HepG2 (cell line): ENCODE data around the gene FAM222A. TPM values are rescaled to one million over a fixed set of nuclear protein-coding genes. Genes with fewer than 3 reads are reported as not detected.

ENCODE experiments used
- ATAC-seq: fragments of 200-7000 bp; cut with Tn5 transposase; 3 replicates; pipeline ENCODE4 v1.9.1; 2020; ENCODE audit warnings: mild to moderate bottlenecking, moderate library complexity
- BruUV-seq: library from RNA; stranded (reverse); fragments of 400-500 nt; replicated peaks from 2 replicates; lab custom pipeline; 2021; lab: Mats Ljungman, UMichigan
- CTCF ChIA-PET: fragments of 300-600 bp; formaldehyde crosslinking; extraction: SDS; loops from one replicate; lab custom pipeline; 2021; ENCODE audit warnings: low total read pairs, inconsistent platforms, low intra/inter-chr PET ratio; lab: Yijun Ruan, JAX
- POLR2A ChIA-PET: fragments of 350-600 bp; sonication (Branson Sonifier 250); formaldehyde crosslinking; loops from one replicate; lab custom pipeline; 2020; ENCODE audit warnings: antibody characterized with exemption, inconsistent platforms; lab: Yijun Ruan, JAX
- DNase-seq: peaks from one replicate; pipeline ENCODE4 v3.0.0-alpha.2; 2015; ENCODE audit warnings: low spot score
- FAIRE-seq: peaks from 3 replicates; lab custom pipeline; 2011; peaks lifted over from hg19 to GRCh38; lab: Jason Lieb, UNC
- H2AFZ ChIP-seq: one replicate; pipeline ENCODE4 v1.6.1; 2011; ENCODE audit warnings: low read length, inconsistent platforms
- H3K27ac ChIP-seq: fragments of 300-600 bp; 3 replicates; pipeline ENCODE4 v1.8.0; 2011; ENCODE audit warnings: mixed run types, mild to moderate bottlenecking, mixed read lengths, low read length, inconsistent platforms; ENCODE audit not compliant: insufficient read depth; ENCODE audit errors: extremely low read length
- H3K27me3 ChIP-seq, 2 experiments: fragments of 200-600 bp in 1 of 2; 2 replicates in 1 of 2; 3 replicates in 1 of 2; pipeline versions ENCODE4 v1.6.0 to v1.8.0; 2011; ENCODE audit warnings: low read length in 2 of 2, mild to moderate bottlenecking in 2 of 2, moderate library complexity in 2 of 2, inconsistent platforms in 1 of 2; ENCODE audit not compliant: insufficient read depth in 2 of 2, control insufficient read depth in 1 of 2
- H3K36me3 ChIP-seq, 2 experiments: fragments of 200-600 bp in 1 of 2; replicated peaks in 1 of 2; 2 replicates in 1 of 2; 3 replicates in 1 of 2; pipeline versions ENCODE4 v1.5.1 to v1.8.0; 2011; ENCODE audit warnings: low read length in 2 of 2, inconsistent platforms in 1 of 2; ENCODE audit not compliant: insufficient read depth in 2 of 2, control insufficient read depth in 1 of 2
- H3K4me1 ChIP-seq: 2 replicates; pipeline ENCODE4 v1.5.1; 2012; ENCODE audit warnings: low read length, inconsistent platforms; ENCODE audit not compliant: insufficient read depth
- H3K4me2 ChIP-seq: 2 replicates; pipeline ENCODE4 v1.6.0; 2011; ENCODE audit warnings: low read depth, low read length, inconsistent platforms
- H3K4me3 ChIP-seq, 3 experiments: fragments of 200-600 bp in 1 of 3; sonication (generic), shearing (Covaris generic) in 1 of 3; replicated peaks in 1 of 3; 2 replicates each; pipeline ENCODE4 v1.5.1; 2011 to 2016; ENCODE audit warnings: low read length in 3 of 3, inconsistent platforms in 2 of 3, low read depth in 2 of 3, mild to moderate bottlenecking in 2 of 3, control low read depth in 1 of 3, mixed read lengths in 1 of 3; ENCODE audit not compliant: insufficient read depth in 1 of 3
- H3K79me2 ChIP-seq: one replicate; pipeline ENCODE4 v1.6.1; 2011; ENCODE audit warnings: low read length, inconsistent platforms; ENCODE audit not compliant: insufficient read depth
- H3K9ac ChIP-seq: 2 replicates; pipeline ENCODE4 v1.6.0; 2011; ENCODE audit warnings: mild to moderate bottlenecking, low read depth, low read length, inconsistent platforms; ENCODE audit not compliant: insufficient read depth
- H3K9me3 ChIP-seq: 2 replicates; pipeline ENCODE4 v1.5.1; 2012; ENCODE audit warnings: mild to moderate bottlenecking, low read length
- H4K20me1 ChIP-seq: 2 replicates; pipeline ENCODE4 v1.6.0; 2011; ENCODE audit warnings: inconsistent platforms, mild to moderate bottlenecking, low read length, moderate library complexity; ENCODE audit not compliant: insufficient read depth
- EP300 ChIP-seq, 3 experiments: sonication (generic) in 1 of 3; formaldehyde crosslinking in 1 of 3; IDR thresholded peaks; 2 replicates each; pipeline versions ENCODE4 v1.5.1 to v1.6.1; 2011 to 2020; ENCODE audit warnings: low read depth in 2 of 3, low read length in 2 of 3, borderline replicate concordance in 1 of 3, improper control_type of control experiment in 1 of 3, mild to moderate bottlenecking in 1 of 3, missing genetic modification reagents in 1 of 3, moderate library complexity in 1 of 3
- HMGA1 ChIP-seq: sonication (generic); formaldehyde crosslinking; conservative IDR thresholded peaks from 2 replicates; pipeline ENCODE4 v1.4.0; 2020; ENCODE audit warnings: missing genetic modification reagents
- SOX6 ChIP-seq, 2 experiments: fragments of 450-650 bp in 1 of 2; sonication (generic) in 1 of 2; formaldehyde crosslinking in 1 of 2; IDR thresholded peaks; 2 replicates each; pipeline versions ENCODE4 v1.4.0 to v1.6.1; 2017 to 2020; ENCODE audit warnings: antibody characterized with exemption in 1 of 2, mild to moderate bottlenecking in 1 of 2, missing genetic modification reagents in 1 of 2
- SP140L ChIP-seq: sonication (generic); formaldehyde crosslinking; IDR thresholded peaks from 2 replicates; pipeline ENCODE4 v1.4.0; 2020; ENCODE audit warnings: missing genetic modification reagents, borderline replicate concordance
- ZBTB4 ChIP-seq: sonication (generic); formaldehyde crosslinking; IDR thresholded peaks from 2 replicates; pipeline ENCODE4 v1.4.0; 2020; ENCODE audit warnings: missing genetic modification reagents, mild to moderate bottlenecking, borderline replicate concordance
- ZFP36L1 ChIP-seq: sonication (generic); formaldehyde crosslinking; IDR thresholded peaks from 2 replicates; pipeline ENCODE4 v1.8.0; 2022; ENCODE audit warnings: mild to moderate bottlenecking, missing genetic modification reagents, moderate library complexity
- ZFP82 ChIP-seq: sonication (generic); formaldehyde crosslinking; IDR thresholded peaks from 2 replicates; pipeline ENCODE4 v1.5.1; 2020; ENCODE audit warnings: mild to moderate bottlenecking, missing genetic modification reagents, borderline replicate concordance
- ZNF124 ChIP-seq: sonication (generic); formaldehyde crosslinking; IDR thresholded peaks from 2 replicates; pipeline ENCODE4 v1.4.0; 2020; ENCODE audit warnings: missing genetic modification reagents
- ZNF331 ChIP-seq: sonication (generic); formaldehyde crosslinking; IDR thresholded peaks from 2 replicates; pipeline ENCODE4 v1.4.0; 2020; ENCODE audit warnings: missing genetic modification reagents
- ZNF652 ChIP-seq: IDR thresholded peaks from 2 replicates; pipeline ENCODE4 v1.6.1; 2016; ENCODE audit warnings: low read depth, borderline replicate concordance
- ZNF703 ChIP-seq: sonication (generic); formaldehyde crosslinking; IDR thresholded peaks from 2 replicates; pipeline ENCODE4 v1.5.1; 2020; ENCODE audit warnings: missing genetic modification reagents, mild to moderate bottlenecking, moderate library complexity, borderline replicate concordance
- WGBS: methylation state at CpG from one replicate; pipeline ENCODE4 v1.1.6; 2017; ENCODE audit warnings: low lambda C conversion rate; 5-methylcytosine and 5-hydroxymethylcytosine counted together
- in situ Hi-C: cut with HindIII; loops from 2 replicates; pipeline ENCODE4 v1.10.0; 2017; ENCODE audit warnings: low pct_unique_long_range_greater_than_20kb; ENCODE audit not compliant: extremely low pct_ligation_motif_present
- intact Hi-C: fragments of 100-400 bp; cut with micrococcal nuclease; formaldehyde crosslinking; loops from one replicate; pipeline ENCODE4 v1.10.0; 2022; ENCODE audit not compliant: unreplicated experiment
- polyA plus RNA-seq, 8 experiments: library from polyadenylated mRNA; depleted of rRNA in 3 of 8; stranded (reverse) in 7 of 8; unstranded in 1 of 8; fragments of >200 nt; fragmentation: Illumina TruSeq in 4 of 8; extraction: Trizol in 4 of 8; gene quantifications; 2 replicates each; pipeline versions ENCODE4 v1.2.1 to v1.2.3, GENCODE V29; 2011 to 2016; ENCODE audit warnings: low read depth in 4 of 8, missing spikeins in 1 of 8, mixed read lengths in 1 of 8; ENCODE audit not compliant: insufficient read depth in 1 of 8
- total RNA-seq, 5 experiments: library from RNA; depleted of rRNA; stranded (reverse); fragments of >200 nt; fragmentation: Illumina TruSeq; extraction: Trizol; gene quantifications; 2 replicates each; pipeline ENCODE4 v1.2.3, GENCODE V29; 2016; ENCODE audit warnings: low read depth in 1 of 5

FAM222A gene
- total and polyA plus RNA-seq, 2 of the 13 experiments (the other 11 are each of a cell fraction or from before 2014, with no cell fraction given): 2.7 to 9.6 TPM

GRCh38 chr12:109701064-109701463 is 12.6 kb upstream of the FAM222A start:
- no peaks in the 10 kb centered on the region for H3K36me3 ChIP-seq
- WGBS: 15% methylated on average over 5 of the region's 6 CpGs
- CTCF ChIA-PET: no interaction called here
- H3K4me2 ChIP-seq: no peak overlapping the region
- DNase-seq (no peak), ATAC-seq (no peak), FAIRE-seq (no peak)
- TF ChIP-seq SOX6 (IDR thresholded peaks at IDR 0.05): no peak
- no peak for TF ChIP-seq SOX6 (CRISPR knock-in tag; IDR thresholded peaks at IDR 0.05)
- TF ChIP-seq ZBTB4 (CRISPR knock-in tag): no peak
- no peak for TF ChIP-seq ZNF124
- no peak for TF ChIP-seq ZFP82 (CRISPR knock-in tag)
- no peak for TF ChIP-seq ZNF652
- no peak for TF ChIP-seq HMGA1 (CRISPR knock-in tag)
- no peak for TF ChIP-seq ZNF703 (CRISPR knock-in tag)
- no peak for TF ChIP-seq SP140L (CRISPR knock-in tag)
- TF ChIP-seq ZNF331 (CRISPR knock-in tag): no peak
- no peak for TF ChIP-seq ZFP36L1
- no peak for TF ChIP-seq EP300 (IDR thresholded peaks at IDR 0.05; ENCODE audit: low read depth in 2 of 2, low read length in 2 of 2)
- no peak for TF ChIP-seq EP300 (CRISPR knock-in tag; IDR thresholded peaks at IDR 0.05; ENCODE audit: borderline replicate concordance)
- peaks cover 0 to 1% of the 10 kb centered on the region in 2 experiments; a peak in 2 of 5 replicates for H3K27me3 ChIP-seq
- BruUV-seq: no TSS peak
- H3K27ac ChIP-seq: no peak overlapping the region
- no peaks in the 10 kb centered on the region for H3K79me2 ChIP-seq
- intact Hi-C loops (no loop called here), in situ Hi-C loops (no loop called here)
- H3K4me3 ChIP-seq: no peak overlapping the region
- H3K9ac ChIP-seq: no peak overlapping the region
- H3K4me1 ChIP-seq: peaks cover 16% of the 10 kb centered on the region
- POLR2A ChIA-PET: no interaction called here
- H2AFZ ChIP-seq: no peak overlapping the region
- H3K9me3 ChIP-seq: no peaks in the 10 kb centered on the region
- no peaks in the 10 kb centered on the region for H4K20me1 ChIP-seq
